GM18502 (cell line): ENCODE data around the gene TIE1.

Experiments
- ATAC-seq: cut with Tn5 transposase; IDR thresholded peaks from one replicate; pipeline ENCODE4 v1.9.1; 2021; ENCODE audit warnings: mild to moderate bottlenecking; ENCODE audit not compliant: unreplicated experiment, poor library complexity

TIE1 gene

DNA sequence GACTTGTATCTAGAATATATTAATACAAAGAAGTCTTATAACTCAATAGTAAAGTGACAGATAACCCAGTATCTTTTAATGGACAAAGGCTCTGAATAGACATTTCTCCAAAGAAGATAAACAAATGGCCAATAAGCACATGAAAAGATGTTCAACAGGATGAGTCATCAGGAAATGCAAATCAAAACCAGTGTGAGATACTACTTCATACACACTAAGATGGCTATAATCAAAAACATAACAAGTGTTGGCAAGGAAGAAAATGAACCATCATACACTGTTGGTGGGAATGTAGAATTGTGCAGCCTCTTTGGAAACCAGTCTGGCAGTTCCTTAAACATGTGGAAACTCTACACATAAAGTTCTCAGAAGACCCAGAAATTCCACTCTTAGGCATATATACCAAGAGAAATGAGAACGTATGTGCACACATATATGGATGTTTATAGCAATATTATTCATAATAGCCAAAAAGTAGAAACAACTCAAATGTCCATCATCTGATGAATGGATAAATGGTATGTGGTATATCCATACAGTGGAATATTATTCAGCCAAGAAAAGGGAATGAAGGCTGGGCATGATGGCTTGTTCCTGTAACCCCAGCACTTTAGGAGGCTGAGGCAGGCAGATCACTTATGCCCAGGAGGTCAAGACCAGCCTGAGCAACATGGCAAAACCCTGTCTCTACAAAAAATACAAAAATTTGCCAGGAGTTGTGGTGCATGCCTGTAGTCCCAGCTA is 26.9 kb downstream of the TIE1 start:
- no peak for ATAC-seq

DNA sequence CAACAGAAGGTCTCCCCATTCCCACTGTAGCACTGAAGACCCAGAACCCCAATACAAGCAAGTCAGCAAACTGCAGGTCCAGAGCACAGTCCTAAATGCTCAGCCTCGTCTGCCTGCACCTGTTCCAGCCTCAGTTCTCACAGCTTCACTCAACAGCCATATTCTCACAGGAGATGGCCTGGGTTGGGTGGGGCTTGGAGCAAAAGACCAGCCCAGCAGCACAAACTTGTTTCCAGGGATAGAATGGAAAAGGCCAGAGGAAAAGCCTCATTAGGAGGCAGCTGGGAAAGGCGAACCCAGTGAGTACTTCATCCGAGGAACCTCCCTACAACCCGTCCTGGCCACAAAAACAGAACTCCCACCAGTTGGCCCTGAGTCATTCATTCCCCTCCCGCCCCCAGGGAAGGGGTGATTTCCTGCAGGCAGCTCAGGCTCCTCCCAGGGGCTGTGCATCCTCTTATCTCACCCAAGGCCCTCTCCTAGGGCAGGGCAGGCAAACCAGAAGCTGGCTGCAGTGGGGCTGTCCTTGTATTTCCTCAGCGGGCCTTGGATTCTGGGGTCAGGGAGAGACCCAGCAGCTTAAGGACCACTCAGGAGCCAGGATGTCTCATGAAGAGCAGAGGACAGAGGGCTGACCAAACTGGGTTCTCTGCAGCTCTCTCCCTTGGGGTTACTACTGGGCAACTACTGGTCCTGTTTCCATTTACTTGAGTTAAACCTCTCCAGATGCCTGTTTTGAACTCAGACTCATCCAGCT is 29.4 kb downstream of the TIE1 start:
- no peak for ATAC-seq

GRCh38 chr1:43331688-43332087 is 30.9 kb downstream of the TIE1 start:
- no peak for ATAC-seq

- no peak for ATAC-seq
Observed at GRCh38 chr1:43334453-43335205, 33.8 kb downstream of the TIE1 start.

DNA sequence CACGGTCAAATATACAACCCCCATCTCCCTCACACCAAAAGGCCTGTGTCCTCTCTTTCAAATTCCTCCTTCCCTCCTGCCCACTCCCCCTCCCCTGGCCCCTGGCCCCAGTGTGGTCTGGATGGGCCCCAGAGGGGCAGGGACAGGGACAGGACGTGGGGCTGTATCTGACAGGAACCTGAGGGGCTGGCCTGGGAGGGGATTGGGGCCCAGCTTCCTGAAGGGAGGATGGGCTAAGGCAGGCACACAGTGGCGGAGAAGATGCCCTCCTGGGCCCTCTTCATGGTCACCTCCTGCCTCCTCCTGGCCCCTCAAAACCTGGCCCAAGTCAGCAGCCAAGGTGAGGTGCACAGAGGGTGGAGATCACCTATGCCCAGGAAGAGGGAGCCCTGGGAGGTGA is 36.8 kb downstream of the TIE1 start, which contains the start of gene MPL:
Gene MPL (plus strand): TSS at position 231 of the 400 bp plus-strand sequence. CDS start 31 bp downstream, at position 262.
- no peak for ATAC-seq

DNA sequence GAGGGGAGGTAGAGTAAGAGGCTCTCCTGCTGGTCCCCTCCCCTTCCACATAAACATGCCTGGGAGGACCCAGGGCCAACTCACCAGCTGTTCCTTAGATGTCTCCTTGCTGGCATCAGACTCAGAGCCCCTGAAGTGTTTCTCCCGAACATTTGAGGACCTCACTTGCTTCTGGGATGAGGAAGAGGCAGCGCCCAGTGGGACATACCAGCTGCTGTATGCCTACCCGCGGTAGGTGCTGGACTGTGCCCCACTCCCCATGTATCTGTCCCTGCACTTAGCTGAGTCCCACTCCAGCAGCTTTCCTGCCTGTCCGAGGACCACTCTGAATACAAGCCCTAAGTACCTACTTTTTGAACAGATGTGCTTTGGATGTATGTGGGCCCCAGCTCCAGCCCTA is 37.2 kb downstream of the TIE1 start:
- no peak for ATAC-seq

DNA sequence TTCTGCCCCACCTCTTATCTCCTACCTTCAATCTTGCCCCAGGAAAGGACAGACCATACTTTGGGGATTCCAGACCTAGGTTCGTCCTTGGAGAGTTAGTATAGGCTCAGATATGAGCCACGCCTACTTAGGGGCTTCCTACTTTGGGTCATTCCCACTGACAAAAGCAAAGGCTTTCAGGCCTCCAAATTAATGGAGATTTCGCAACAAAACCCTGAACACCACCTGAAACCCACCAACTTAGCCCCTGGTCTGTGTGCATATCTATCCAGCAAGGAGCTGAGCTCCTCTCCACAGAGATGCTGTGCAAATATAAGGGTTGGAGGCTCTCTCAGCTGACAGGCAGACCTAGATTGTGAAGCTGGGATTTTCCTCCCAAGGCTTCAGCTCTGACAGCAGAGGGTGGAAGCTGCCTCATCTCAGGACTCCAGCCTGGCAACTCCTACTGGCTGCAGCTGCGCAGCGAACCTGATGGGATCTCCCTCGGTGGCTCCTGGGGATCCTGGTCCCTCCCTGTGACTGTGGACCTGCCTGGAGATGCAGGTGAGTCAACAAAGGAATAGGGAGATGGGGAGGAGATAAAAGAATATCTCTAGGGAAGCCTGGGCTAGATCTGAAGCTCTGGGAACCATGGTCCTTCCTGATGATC is 38.9 kb downstream of the TIE1 start:
- no peak for ATAC-seq

GRCh38 chr1:43340559-43340958 is 39.8 kb downstream of the TIE1 start:
- ATAC-seq = no peak

- ATAC-seq = no peak
Observed at GRCh38 chr1:43344267-43344850, 43.6 kb downstream of the TIE1 start.

DNA sequence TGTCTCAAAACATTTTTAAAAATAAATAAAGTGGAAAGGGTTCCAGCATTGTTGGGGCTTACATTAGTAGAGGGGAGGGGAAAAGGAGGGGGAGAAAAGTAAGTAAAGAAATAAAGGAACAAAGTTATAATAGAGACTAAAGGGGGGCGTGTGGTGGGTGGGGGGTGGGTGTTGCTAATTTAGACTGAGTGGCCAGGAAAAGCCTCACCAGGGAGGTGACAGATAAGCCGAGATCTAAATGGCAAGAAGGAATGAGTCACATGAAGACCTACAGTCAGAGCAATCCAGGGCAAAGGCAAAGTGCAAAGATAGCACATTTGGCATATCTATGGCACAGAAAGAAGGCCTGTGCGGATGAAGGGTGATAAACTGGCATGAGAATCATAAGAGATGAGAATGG is 44.3 kb downstream of the TIE1 start:
- no peak for ATAC-seq

- no peak for ATAC-seq
Observed at GRCh38 chr1:43346636-43347035, 45.9 kb downstream of the TIE1 start.

- no peak for ATAC-seq
Observed at GRCh38 chr1:43348343-43348808, 47.6 kb downstream of the TIE1 start.

DNA sequence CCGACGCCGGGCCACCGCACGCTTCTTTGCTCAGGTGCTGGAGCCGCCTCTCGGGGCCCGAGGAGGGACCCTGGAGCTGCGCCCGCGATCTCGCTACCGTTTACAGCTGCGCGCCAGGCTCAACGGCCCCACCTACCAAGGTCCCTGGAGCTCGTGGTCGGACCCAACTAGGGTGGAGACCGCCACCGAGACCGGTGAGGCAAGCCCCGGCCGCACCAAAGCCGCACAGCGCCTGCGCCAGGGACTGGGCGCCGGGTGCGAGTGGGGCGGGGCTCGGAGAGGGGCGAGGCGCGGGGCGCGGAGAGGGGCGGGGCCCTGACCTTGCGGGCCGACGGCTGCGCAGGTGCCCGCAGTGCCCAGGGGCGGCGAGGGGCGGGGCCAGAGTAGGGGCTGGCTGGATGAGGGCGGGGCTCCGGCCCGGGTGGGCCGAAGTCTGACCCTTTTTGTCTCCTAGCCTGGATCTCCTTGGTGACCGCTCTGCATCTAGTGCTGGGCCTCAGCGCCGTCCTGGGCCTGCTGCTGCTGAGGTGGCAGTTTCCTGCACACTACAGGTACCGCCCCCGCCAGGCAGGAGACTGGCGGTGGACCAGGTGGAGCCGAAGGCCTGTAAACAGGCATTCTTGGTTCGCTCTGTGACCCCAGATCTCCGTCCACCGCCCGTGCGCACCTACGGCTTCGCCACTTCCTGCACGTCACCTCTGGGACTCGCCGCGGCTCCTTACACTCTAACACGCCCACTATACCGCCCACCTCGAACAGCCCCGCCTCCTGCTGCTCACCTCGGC is 48.2 kb downstream of the TIE1 start:
- no peak for ATAC-seq

GRCh38 chr1:43349594-43350306 is 49.0 kb downstream of the TIE1 start:
- ATAC-seq = no peak

- no peak for ATAC-seq
Observed at GRCh38 chr1:43350976-43351375, 50.2 kb downstream of the TIE1 start.

GRCh38 chr1:43351421-43352350 is 50.9 kb downstream of the TIE1 start:
- no peak for ATAC-seq

- no peak for ATAC-seq
Observed at GRCh38 chr1:43352351-43352705, 51.5 kb downstream of the TIE1 start.

DNA sequence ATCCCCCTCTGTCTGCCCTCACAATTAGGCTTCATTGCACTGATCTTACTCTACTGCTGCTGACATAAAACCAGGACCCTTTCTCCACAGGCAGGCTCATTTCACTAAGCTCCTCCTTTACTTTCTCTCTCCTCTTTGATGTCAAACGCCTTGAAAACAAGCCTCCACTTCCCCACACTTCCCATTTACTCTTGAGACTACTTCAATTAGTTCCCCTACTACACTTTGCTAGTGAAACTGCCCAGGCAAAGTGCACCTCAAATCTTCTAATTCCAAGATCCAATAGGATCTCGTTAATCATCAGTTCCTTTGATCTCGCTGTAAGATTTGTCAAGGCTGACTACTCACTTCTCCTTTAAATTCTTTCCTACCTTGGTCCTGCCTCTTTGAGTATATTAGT is 52.1 kb downstream of the TIE1 start:
- ATAC-seq = no peak
